Fibroblast of lung (primary cell): ENCODE measurements around the gene NOP14.

Source experiments
- CTCF ChIP-seq, 2 donors: IDR thresholded peaks in 1 of 2; conservative IDR thresholded peaks in 1 of 2; 1 replicate in 1 of 2; 2 replicates in 1 of 2; pipeline ENCODE4 v1.5.1; 2011 to 2012; ENCODE audit warnings: low read length in 2 of 2, control low read depth in 1 of 2, inconsistent platforms in 1 of 2, low read depth in 1 of 2, mild to moderate bottlenecking in 1 of 2
- EZH2 ChIP-seq: IDR thresholded peaks from 2 replicates; pipeline ENCODE4 v1.5.1; 2012; ENCODE audit warnings: low read length, control low read depth, mild to moderate bottlenecking; ENCODE audit errors: missing control alignments

GRCh38 chr4:2913168-2913567 is 50.0 kb downstream of the NOP14 start:
- no peak for TF ChIP-seq CTCF (conservative IDR thresholded peaks at IDR 0.05 in 1 of 2, IDR thresholded peaks at IDR 0.05 in 1 of 2; ENCODE audit: low read depth in 1 of 2, low read length in 2 of 2)
- no peak for TF ChIP-seq EZH2
